Osteoblast (primary cell): ENCODE results near the gene ATXN7. TPM values are rescaled to one million over a fixed set of nuclear protein-coding genes. Genes with fewer than 3 reads are reported as not detected.

Source experiments
- DNase-seq: peaks from one replicate; pipeline ENCODE4 v3.0.0; 2011; ENCODE audit warnings: low spot score, mixed read lengths; ENCODE audit not compliant: insufficient read length; ENCODE audit errors: missing footprints
- H2AFZ ChIP-seq: 2 replicates; pipeline ENCODE4 v1.6.0; 2011; ENCODE audit warnings: mild to moderate bottlenecking, low read length
- H3K27ac ChIP-seq: 2 replicates; pipeline ENCODE4 v1.5.1; 2011; ENCODE audit warnings: mild to moderate bottlenecking, low read depth, low read length, moderate library complexity
- H3K27me3 ChIP-seq: 2 replicates; pipeline ENCODE4 v1.6.0; 2012; ENCODE audit warnings: mild to moderate bottlenecking, control low read depth, inconsistent platforms, low read length, moderate library complexity; ENCODE audit not compliant: insufficient read depth
- H3K36me3 ChIP-seq: 2 replicates; pipeline ENCODE4 v1.5.1; 2011; ENCODE audit warnings: mild to moderate bottlenecking, low read length, control low read depth, moderate library complexity; ENCODE audit not compliant: insufficient read depth
- H3K4me1 ChIP-seq: 2 replicates; pipeline ENCODE4 v1.5.1; 2011; ENCODE audit warnings: mild to moderate bottlenecking, low read length, control low read depth, moderate library complexity; ENCODE audit not compliant: insufficient read depth
- H3K4me2 ChIP-seq: 2 replicates; pipeline ENCODE4 v1.6.0; 2011; ENCODE audit warnings: mild to moderate bottlenecking, low read length; ENCODE audit not compliant: insufficient read depth
- H3K4me3 ChIP-seq: fragments of 200-600 bp; sonication (generic); 3 replicates; pipeline ENCODE4 v1.5.1; 2012; ENCODE audit warnings: mild to moderate bottlenecking, low read length, inconsistent platforms; ENCODE audit not compliant: insufficient read depth
- H3K79me2 ChIP-seq: 2 replicates; pipeline ENCODE4 v1.6.0; 2012; ENCODE audit warnings: mild to moderate bottlenecking, low read length, control low read depth, inconsistent platforms; ENCODE audit not compliant: insufficient read depth
- H3K9me3 ChIP-seq: 2 replicates; pipeline ENCODE4 v1.5.1; 2011; ENCODE audit warnings: low read depth, low read length, control low read depth
- H4K20me1 ChIP-seq: 2 replicates; pipeline ENCODE4 v1.6.0; 2012; ENCODE audit warnings: mild to moderate bottlenecking, low read length, control low read depth; ENCODE audit not compliant: insufficient read depth
- total RNA-seq: library from RNA; depleted of rRNA; stranded (reverse); fragments of >200 nt; gene quantifications from 2 replicates; pipeline ENCODE4 v1.2.3, GENCODE V29; 2012
- TF ChIP-seq, protein P1 (sequence below): IDR thresholded peaks from 2 replicates; pipeline ENCODE4 v1.5.1; 2011; ENCODE audit warnings: mild to moderate bottlenecking, low read depth, low read length, moderate library complexity; ENCODE audit errors: extremely low read depth

Gene ATXN7
- total RNA-seq, 1 donor: 17.0 TPM

DNA sequence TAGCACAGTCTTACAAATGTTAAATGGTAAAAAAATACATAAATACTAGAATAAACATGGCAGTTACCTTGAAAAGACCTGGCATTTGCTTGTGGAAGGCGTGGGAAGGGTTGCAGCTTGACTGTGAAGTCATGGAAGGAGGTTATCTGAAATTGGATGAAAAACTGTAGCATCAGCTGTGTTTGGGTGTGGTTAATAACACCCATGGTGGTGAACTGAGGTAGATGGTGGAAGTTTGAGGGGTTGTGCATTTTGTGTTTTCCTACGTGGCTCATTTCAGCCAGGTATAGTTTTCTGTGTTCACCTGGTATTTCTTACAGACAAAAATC, 113.2 kb downstream of the ATXN7 start:
- peaks cover 70% of the 10 kb centered on the region for H3K79me2 ChIP-seq

DNA sequence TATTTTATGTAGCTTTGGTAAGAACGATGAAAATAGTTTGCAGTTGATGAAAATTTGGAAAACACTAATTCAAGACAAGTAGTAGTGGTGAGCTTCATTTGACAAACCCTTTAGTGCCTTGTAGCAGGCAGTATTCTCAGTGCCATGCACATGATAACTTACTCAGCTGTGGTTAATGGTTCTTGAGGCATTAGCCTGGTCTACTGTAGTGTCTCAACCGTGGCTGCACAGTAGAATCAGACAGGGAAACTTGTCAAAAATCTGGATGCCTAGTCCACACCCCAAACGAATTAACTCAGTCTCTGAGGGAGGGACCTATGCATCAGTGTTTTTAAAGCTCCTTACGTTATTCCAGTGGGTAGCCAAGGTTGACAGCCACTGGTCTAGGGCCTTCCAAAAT, 114.2 kb downstream of the ATXN7 start:
- TF ChIP-seq, protein P1, sequence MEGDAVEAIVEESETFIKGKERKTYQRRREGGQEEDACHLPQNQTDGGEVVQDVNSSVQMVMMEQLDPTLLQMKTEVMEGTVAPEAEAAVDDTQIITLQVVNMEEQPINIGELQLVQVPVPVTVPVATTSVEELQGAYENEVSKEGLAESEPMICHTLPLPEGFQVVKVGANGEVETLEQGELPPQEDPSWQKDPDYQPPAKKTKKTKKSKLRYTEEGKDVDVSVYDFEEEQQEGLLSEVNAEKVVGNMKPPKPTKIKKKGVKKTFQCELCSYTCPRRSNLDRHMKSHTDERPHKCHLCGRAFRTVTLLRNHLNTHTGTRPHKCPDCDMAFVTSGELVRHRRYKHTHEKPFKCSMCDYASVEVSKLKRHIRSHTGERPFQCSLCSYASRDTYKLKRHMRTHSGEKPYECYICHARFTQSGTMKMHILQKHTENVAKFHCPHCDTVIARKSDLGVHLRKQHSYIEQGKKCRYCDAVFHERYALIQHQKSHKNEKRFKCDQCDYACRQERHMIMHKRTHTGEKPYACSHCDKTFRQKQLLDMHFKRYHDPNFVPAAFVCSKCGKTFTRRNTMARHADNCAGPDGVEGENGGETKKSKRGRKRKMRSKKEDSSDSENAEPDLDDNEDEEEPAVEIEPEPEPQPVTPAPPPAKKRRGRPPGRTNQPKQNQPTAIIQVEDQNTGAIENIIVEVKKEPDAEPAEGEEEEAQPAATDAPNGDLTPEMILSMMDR: no peak
- Histone ChIP-seq H3K4me1 (peaks cover 39% of the 10 kb centered on the region), H3K79me2 (peaks cover 65% of the 10 kb centered on the region), H3K9me3 (no peaks in the 10 kb centered on the region), H4K20me1 (peaks cover 15% of the 10 kb centered on the region), H3K27me3 (no peaks in the 10 kb centered on the region), H2AFZ (no peak overlapping the region), H3K4me3 (no peak overlapping the region), H3K4me2 (no peak overlapping the region), H3K36me3 (peaks cover 46% of the 10 kb centered on the region), H3K27ac (peak overlapping the region; percentile 37)
- DNase-seq: no peak

More for the DNA sequence above, 113.2 kb downstream of the ATXN7 start:
- Histone ChIP-seq H3K4me1 (peaks cover 49% of the 10 kb centered on the region), H3K4me3 (no peak overlapping the region), H4K20me1 (peaks cover 18% of the 10 kb centered on the region), H3K27me3 (no peaks in the 10 kb centered on the region), H3K27ac (peak overlapping the region; percentile 94), H3K36me3 (peaks cover 37% of the 10 kb centered on the region), H2AFZ (no peak overlapping the region), H3K9me3 (no peaks in the 10 kb centered on the region), H3K4me2 (peak overlapping the region; percentile 77)
- TF ChIP-seq, protein P1: no peak
- no peak for DNase-seq

DNA sequence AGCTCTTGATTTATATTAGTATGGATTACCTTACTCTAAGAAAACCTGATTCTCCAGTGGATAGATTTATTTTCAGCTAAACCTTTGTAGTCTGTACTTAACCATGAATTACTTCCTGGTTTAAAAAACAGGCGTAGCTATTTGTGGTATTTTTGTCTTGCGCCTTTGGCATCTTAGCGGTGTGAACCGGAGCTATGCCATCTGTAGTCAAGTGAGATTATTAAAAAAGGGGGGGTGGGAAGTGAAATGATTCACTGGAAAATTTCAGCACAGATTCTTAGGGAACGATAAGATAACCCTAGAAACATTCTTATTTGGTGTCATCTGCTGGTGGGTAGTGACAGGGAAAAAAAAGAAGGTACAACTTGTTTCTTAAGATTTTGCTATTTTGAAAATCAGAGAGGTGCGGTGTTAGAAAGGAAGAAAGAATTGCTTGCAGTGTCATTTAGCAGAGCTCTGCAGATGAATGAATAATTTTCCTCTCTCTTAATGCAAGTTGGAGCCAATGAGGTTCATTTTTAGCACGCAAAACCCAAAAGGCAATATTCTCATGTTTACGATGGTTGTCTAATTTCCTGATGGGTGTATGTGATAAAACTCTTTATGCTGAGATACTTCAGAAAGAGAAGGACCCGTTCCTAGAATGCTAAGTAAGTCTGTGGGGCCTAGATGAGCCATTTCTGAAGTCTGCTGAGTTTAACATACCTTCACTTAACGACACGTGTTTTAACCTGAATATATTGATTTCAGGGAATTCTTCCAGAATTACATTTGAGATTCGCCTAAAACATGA, 115.6 kb downstream of the ATXN7 start:
- no peak overlapping the region for H2AFZ ChIP-seq
- no peaks in the 10 kb centered on the region for H3K9me3 ChIP-seq
- peaks cover 10% of the 10 kb centered on the region for H4K20me1 ChIP-seq
- TF ChIP-seq, protein P1: no peak
- no peak overlapping the region for H3K4me2 ChIP-seq
- H3K27ac ChIP-seq: peak overlapping the region; percentile 11
- H3K4me1 ChIP-seq: peaks cover 35% of the 10 kb centered on the region
- peaks cover 49% of the 10 kb centered on the region for H3K36me3 ChIP-seq
- no peak overlapping the region for H3K4me3 ChIP-seq
- H3K79me2 ChIP-seq: peaks cover 51% of the 10 kb centered on the region
- no peaks in the 10 kb centered on the region for H3K27me3 ChIP-seq
- no peak for DNase-seq

DNA sequence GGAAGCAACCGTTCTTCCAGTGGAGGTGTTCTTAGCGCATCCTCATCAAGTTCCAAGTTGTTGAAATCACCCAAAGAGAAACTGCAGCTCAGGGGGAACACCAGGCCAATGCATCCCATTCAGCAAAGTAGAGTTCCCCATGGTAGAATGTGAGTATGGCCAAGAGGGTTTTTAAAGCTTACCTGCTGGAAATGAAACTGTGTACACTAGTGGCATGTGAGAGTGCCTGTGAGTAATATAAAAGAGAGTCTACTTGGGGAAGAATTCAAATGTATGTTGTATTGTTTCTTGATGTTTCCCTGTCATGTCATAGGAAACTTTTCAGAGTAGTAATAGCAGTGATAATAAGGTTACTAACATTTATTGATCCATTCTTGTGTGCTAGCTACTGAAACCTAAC, 116.4 kb downstream of the ATXN7 start:
- Histone ChIP-seq H3K79me2 (peaks cover 48% of the 10 kb centered on the region), H3K9me3 (no peaks in the 10 kb centered on the region), H3K4me2 (no peak overlapping the region), H2AFZ (no peak overlapping the region), H3K36me3 (peaks cover 53% of the 10 kb centered on the region), H3K27ac (no peak overlapping the region), H3K4me3 (no peak overlapping the region), H3K27me3 (no peaks in the 10 kb centered on the region), H4K20me1 (peaks cover 10% of the 10 kb centered on the region), H3K4me1 (peaks cover 32% of the 10 kb centered on the region)
- TF ChIP-seq, protein P1: no peak
- no peak for DNase-seq
